ENCODE data around the gene PSMD1. TPM values are rescaled to one million over a fixed set of nuclear protein-coding genes. Genes with fewer than 3 reads are reported as not detected.
A peak's percentile ranks its signal among the peaks of the same experiment; 100 is the strongest.

PSMD1 gene
- polyA plus RNA-seq, 6 donors from 2014 or later = 36.4 to 44.5 (median 42.2) TPM

DNA sequence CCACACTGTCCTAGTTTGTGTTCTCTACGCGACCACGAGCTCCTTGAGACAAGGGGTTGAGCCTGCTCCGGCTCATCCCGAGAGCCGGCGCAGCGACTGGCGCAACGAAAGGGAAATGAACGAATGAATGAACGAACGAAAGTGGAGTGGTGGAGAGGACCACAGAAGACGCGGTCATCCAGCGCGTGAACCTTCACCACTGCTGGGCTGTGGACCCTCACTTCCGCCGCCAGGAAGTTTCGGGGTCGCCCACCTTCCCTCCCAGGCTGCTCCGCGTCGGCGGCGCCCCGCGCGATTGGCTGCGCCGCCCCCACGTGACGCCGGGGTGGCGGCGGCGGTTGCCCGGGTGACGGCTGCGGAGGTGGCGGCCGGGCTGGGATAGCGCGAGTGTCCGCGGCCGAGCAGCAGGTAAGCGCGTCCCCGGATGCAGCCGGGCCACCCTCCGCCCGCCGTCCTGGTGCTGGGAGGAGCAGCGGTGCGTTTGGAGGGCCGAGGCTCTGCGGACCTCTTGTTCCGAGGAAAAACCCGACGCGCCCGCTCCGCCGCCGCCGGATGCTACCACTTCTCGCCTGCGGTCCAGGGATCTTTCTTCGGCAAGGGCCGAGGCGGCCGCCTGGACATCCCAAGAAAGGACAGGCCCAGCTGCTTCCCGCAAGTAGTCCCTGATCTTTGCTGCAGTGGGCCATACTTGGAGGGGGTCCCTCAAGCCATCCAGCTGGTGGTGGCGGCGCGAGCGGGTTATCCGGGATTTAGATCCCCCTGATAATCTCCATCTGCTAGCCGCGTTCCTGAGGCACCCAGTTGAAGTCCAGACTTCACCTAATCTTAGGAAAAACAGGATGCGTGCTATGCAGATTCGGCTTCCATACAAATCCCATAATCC lies 141.9 kb downstream of the PSMD1 start, which contains the start of gene ARMC9:
ARMC9 (plus strand) TSS at position 341 of the 883 bp plus-strand sequence. CDS start 7,608 bp downstream, outside the sequence.
- ATAC-seq (ENCODE audit: low read depth in 2 of 2) (peak; percentile 98), DNase-seq (peak; percentile 75)
- Mint-ChIP-seq H3K27ac (peak within 1 kb of the TSS; percentile 49 to 93 (median 68)), H3K36me3 (no peaks in the 10 kb centered on the region), H3K4me1 (peaks cover 0 to 19% (median 6%) of the 10 kb centered on the region in 3 donors), H3K27me3 (peaks cover 0 to 19% (median 6%) of the 10 kb centered on the region in 3 donors), H3K9me3 (no peaks in the 10 kb centered on the region), H3K4me3 (peak within 1 kb of the TSS; percentile 89 to 96 (median 92))

DNA sequence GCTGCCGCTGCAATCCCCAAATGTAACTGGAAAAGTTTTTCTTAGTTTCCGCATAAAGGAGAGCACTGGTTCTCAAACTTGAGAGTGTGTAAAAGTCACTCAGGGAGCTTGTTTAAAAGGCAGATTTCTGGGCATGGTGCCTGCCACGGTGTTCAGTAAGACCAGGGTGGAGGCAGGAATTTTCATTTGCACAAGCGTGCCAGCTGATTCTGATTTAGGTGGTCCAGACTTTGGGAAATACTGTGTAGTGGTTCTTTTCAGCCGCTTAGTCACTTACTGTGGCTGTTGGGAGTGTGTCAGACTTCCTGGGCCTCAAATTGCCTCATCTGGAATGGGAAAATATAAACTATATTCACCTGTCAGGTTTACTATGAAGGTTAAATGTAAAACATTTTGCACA lies 142.6 kb downstream of the PSMD1 start:
- DNase-seq = no peak
- no peaks in the 10 kb centered on the region for H3K9me3 Mint-ChIP-seq
- ATAC-seq (ENCODE audit: low read depth in 2 of 2) = no peak
- peaks cover 0 to 13% (median 6%) of the 10 kb centered on the region in 3 donors for H3K27me3 Mint-ChIP-seq
- peak overlapping the region; percentile 87 to 93 (median 92) for H3K4me3 Mint-ChIP-seq
- peaks cover 0 to 19% (median 6%) of the 10 kb centered on the region in 3 donors for H3K4me1 Mint-ChIP-seq
- H3K27ac Mint-ChIP-seq = peak overlapping the region in 4 of 6 donors; percentile 31 to 93 (median 54)
- no peaks in the 10 kb centered on the region for H3K36me3 Mint-ChIP-seq

DNA sequence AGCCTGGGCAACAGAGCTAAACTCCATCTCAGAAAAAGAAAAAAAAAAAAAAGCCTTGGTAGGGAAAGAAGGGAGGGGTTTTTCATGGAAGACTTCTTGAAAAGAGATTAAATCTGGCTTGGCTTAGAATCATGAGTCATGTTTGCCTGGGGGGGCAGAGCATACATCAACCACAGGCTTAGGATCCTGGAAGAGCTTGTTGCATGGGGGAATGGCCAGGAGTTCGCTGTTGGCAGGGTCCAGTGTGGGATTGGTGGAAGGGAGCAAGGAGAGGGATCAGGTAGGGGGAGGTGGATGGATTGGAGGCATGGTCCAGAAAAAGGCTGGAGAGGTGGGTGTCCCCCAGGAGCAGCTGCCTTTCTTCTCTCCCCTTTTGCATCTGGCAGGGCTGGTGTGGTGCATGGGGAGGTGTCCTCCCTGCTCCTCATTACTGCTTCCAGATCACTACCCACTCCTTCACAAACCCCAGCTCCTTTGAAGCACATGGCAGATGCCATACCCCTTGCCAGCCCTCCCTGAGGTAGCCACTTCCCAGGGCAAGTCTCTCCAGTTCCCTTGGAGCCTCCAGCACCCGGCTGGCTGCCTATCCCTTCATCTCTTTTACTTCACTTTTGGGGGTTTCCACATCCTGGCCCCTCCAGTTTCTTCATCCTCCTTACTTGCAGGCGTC lies 144.3 kb downstream of the PSMD1 start:
- DNase-seq = no peak
- Mint-ChIP-seq H3K27ac (no peak overlapping the region), H3K27me3 (peaks cover 0 to 6% (median under 1%) of the 10 kb centered on the region in 3 donors), H3K4me1 (peaks cover 0 to 19% (median 6%) of the 10 kb centered on the region in 3 donors), H3K9me3 (no peaks in the 10 kb centered on the region), H3K36me3 (no peaks in the 10 kb centered on the region), H3K4me3 (peak overlapping the region in 3 of 8 donors; percentile 4 to 68 (median 57))
- no peak for ATAC-seq (ENCODE audit: low read depth in 2 of 2)

DNA sequence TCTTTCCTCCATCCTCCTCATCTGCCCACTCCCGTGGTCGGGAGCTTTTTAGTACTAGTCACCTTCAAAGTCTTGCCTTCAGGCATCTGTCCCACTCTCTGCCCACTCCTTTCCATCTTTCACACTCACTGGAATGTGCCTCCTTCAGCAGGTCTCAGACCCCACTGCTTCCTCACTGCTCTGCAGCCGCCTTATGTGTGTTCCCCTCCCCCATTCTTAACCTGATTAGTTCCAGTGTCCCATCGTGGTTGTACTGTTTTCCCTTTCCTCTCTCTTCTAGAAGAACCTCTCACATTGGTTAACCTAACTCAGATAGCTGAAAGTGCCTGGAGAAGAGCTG lies 144.8 kb downstream of the PSMD1 start:
- H3K9me3 Mint-ChIP-seq = no peaks in the 10 kb centered on the region
- peaks cover 0 to 6% (median 0%) of the 10 kb centered on the region in 3 donors for H3K27me3 Mint-ChIP-seq
- ATAC-seq (ENCODE audit: low read depth in 2 of 2) (no peak), DNase-seq (no peak)
- H3K4me3 Mint-ChIP-seq = peak overlapping the region in 3 of 8 donors; percentile 2 to 68 (median 57)
- peaks cover 0 to 19% (median 6%) of the 10 kb centered on the region in 3 donors for H3K4me1 Mint-ChIP-seq
- H3K27ac Mint-ChIP-seq = no peak overlapping the region
- H3K36me3 Mint-ChIP-seq = no peaks in the 10 kb centered on the region

DNA sequence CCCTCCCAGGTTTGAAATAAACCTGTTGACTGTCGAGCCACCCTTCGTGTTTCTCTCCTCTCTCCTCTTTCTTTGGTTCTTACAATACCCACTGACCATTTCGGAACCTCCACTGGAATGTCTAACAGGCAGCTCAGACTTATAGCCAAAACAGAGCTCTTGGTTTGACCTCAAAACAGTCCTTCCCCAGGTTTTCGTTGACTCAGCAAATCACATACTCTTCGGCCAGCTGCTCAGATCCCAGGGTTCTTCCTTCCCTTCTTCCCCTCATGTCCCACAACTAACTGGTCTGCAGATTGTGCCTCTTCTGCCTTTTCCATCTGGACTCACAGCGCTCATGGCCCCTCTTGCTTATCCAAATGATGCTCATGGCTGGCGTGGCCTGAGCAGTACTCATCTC lies 146.4 kb downstream of the PSMD1 start:
- Mint-ChIP-seq H3K4me1 (peaks cover 0 to 13% (median 6%) of the 10 kb centered on the region in 3 donors), H3K27ac (peak overlapping the region in 1 of 6 donors; percentile 66), H3K36me3 (no peaks in the 10 kb centered on the region), H3K4me3 (peak overlapping the region in 1 of 8 donors; percentile 81), H3K27me3 (peaks cover 0 to 6% (median 0%) of the 10 kb centered on the region in 3 donors), H3K9me3 (no peaks in the 10 kb centered on the region)
- ATAC-seq (ENCODE audit: low read depth in 2 of 2) (no peak), DNase-seq (no peak)

DNA sequence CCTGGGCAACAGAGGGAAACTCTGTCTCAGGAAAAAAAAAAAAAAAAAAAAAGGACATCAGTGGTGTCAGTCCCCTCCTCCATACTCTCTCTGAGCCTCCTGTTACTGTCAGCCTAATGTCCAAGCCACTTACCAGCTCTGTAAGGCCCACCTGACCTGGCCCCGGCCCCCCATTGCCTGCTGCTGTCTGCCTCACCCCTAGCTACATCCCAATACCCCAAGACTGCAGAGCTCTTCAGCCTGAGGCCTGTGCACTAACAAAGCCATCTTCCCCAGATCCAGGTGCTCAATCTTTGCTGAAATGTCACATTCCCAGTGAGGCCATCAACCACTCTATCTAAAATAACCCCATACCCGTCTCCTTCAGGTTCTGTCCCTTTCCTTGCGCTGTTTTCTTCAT lies 147.5 kb downstream of the PSMD1 start:
- ATAC-seq (ENCODE audit: low read depth in 2 of 2) (no peak), DNase-seq (no peak)
- no peaks in the 10 kb centered on the region for H3K36me3 Mint-ChIP-seq
- H3K27me3 Mint-ChIP-seq = peaks cover 0 to 6% (median 0%) of the 10 kb centered on the region in 3 donors
- H3K4me1 Mint-ChIP-seq = peaks cover 0 to 9% (median under 1%) of the 10 kb centered on the region in 3 donors
- H3K4me3 Mint-ChIP-seq = no peak overlapping the region
- no peaks in the 10 kb centered on the region for H3K9me3 Mint-ChIP-seq
- peak overlapping the region in 1 of 6 donors; percentile 52 for H3K27ac Mint-ChIP-seq

DNA sequence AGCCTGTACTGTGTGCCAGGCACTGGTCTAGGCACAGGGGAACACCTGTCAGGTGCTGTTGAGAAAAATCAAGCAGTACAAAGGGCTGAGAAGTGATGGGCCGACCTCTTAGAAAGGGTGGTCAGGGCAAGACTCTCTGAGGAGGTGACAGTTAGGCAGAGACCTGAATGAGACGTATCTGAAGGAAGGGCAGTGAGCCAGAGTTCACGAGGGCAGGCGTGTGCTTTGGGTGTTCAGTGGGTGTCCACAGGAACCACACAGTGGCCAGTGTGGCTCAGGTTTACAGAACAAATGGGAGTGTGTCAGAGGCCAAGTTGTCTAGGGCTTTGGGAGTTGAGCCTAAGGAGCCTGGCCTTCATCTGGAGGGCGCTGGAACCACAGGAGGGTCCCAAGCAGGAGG lies 147.9 kb downstream of the PSMD1 start:
- Mint-ChIP-seq H3K9me3 (no peaks in the 10 kb centered on the region), H3K27ac (no peak overlapping the region), H3K36me3 (no peaks in the 10 kb centered on the region), H3K27me3 (peaks cover 0 to 6% (median 0%) of the 10 kb centered on the region in 3 donors), H3K4me1 (peaks cover 0 to 6% (median 0%) of the 10 kb centered on the region in 3 donors), H3K4me3 (no peak overlapping the region)
- DNase-seq (no peak), ATAC-seq (ENCODE audit: low read depth in 2 of 2) (no peak)

DNA sequence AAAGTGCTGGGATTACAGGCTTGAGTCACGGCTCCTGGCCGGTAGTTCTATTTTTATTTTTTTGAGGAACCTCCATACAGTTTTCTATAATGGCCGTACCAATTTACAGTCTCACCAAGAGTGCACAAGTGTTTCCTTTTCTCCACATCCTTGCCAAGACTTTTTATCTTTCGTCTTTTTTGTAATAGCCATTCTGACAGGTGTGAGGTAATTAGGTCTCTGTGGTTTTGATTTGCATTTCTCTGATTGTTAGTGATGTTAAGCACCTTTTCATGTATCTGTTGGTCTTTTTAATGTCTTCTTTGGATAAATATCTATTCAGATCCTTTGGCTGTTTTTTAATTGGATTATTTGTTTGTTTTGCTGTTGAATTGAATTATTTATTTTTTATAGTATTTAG lies 151.1 kb downstream of the PSMD1 start:
- Mint-ChIP-seq H3K9me3 (no peaks in the 10 kb centered on the region), H3K36me3 (no peaks in the 10 kb centered on the region), H3K4me3 (no peak overlapping the region), H3K27ac (no peak overlapping the region), H3K4me1 (no peaks in the 10 kb centered on the region), H3K27me3 (no peaks in the 10 kb centered on the region)
- no peak for ATAC-seq (ENCODE audit: low read depth in 2 of 2)
- DNase-seq = no peak

DNA sequence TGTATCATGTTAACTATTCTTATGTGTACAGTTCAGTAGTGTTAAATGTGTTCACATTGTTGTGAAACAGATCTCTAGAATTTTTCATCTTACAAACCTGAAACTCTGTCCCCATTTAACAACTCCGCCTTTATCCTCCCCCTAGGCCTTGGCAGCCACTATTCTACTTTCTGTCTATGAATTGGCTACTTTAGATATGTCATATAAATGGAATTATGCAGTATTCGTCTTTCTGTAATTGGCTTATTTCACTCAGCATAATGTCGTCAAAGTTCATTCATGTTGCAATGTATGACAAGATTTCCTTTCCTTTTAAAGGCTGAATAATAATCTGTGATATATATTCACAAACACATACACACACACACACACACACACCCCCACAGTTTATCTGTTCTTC lies 154.1 kb downstream of the PSMD1 start:
- H3K4me3 Mint-ChIP-seq = no peak overlapping the region
- no peaks in the 10 kb centered on the region for H3K4me1 Mint-ChIP-seq
- H3K27me3 Mint-ChIP-seq = no peaks in the 10 kb centered on the region
- H3K9me3 Mint-ChIP-seq = no peaks in the 10 kb centered on the region
- H3K27ac Mint-ChIP-seq = no peak overlapping the region
- no peaks in the 10 kb centered on the region for H3K36me3 Mint-ChIP-seq
- ATAC-seq (ENCODE audit: low read depth in 2 of 2) = no peak
- no peak for DNase-seq

DNA sequence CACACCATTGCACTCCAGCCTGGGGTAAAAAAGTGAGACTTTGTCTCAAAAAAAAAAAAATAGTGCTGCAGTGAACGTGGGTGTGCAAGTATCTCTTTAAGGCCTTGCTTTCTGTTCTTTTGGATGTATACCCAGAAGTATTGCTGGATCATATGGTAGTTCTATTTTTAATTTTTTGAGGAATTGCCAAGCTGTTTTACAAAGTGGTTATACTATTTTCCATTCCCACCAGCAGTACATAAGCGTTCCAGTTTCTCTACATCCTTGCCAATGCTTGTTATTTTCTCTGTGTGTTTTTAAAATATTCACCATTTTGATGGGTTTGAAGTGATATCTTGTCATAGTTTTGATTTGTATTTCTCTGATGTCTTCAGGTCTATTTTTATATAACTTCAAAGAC lies 154.8 kb downstream of the PSMD1 start:
- H3K27me3 Mint-ChIP-seq = no peaks in the 10 kb centered on the region
- H3K9me3 Mint-ChIP-seq = no peaks in the 10 kb centered on the region
- DNase-seq (no peak), ATAC-seq (ENCODE audit: low read depth in 2 of 2) (no peak)
- H3K4me3 Mint-ChIP-seq = no peak overlapping the region
- no peak overlapping the region for H3K27ac Mint-ChIP-seq
- H3K4me1 Mint-ChIP-seq = no peaks in the 10 kb centered on the region
- H3K36me3 Mint-ChIP-seq = no peaks in the 10 kb centered on the region

DNA sequence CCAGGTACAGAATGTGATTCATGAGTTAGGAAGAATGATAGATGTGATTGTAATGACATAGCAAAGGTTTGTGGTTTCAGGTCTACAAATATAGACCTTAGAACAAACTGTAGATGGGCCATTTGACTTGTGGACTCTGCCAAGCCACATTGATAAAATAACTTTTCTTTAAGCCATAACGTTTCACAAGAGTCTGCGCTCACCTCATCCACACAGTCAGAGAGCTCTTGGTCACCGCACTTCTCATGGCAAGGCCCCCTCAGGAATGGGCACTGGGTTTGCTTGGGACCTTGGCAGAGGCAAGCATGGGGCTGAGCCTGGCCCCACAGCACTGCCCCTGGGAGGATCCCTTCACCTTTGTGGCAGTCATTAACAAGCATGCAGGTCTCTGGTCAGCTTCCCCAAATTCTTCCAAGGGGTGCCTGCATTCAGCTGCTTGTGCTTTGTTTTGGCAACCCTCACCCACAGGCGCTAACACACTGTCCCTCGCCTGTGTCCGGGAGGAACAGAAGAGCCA lies 155.7 kb downstream of the PSMD1 start:
- Mint-ChIP-seq H3K9me3 (no peaks in the 10 kb centered on the region), H3K36me3 (no peaks in the 10 kb centered on the region), H3K4me1 (no peaks in the 10 kb centered on the region), H3K27ac (peak overlapping the region in 2 of 6 donors; percentile 42 to 69), H3K4me3 (no peak overlapping the region), H3K27me3 (no peaks in the 10 kb centered on the region)
- ATAC-seq (ENCODE audit: low read depth in 2 of 2) (no peak), DNase-seq (no peak)

DNA sequence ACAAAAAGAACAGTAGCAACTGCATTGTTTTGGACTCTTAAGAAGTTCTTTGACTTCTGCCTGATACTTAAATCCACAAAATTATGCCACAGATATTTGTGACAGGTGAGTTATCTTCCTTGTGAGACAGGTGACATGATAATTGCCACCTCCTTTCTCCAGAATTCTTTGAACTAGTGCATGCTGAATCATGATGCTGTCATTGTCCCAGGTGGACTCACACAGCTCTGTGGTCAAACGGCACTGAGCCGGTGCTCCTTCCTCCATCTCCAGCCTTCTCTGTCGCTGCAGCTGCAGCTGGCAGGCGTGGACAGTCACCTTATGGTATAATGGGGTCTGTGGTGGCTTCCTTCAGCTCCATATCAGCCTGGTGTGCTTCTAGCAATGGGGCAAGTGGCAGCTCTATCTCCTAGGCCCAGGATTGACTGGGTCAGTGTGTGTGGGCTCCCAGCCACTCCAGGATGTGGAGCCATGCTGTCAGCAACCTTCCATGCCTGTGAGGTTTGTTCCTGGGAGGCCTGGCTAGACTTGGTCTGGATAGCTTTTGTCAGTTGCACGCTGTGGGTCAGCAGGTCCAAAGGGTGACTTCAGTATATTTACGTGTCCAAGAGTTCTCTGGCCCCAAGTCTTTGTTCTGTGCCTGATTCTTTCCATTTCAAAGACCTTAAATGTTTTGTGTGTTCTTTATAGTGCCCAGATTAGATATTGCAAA lies 157.4 kb downstream of the PSMD1 start:
- Mint-ChIP-seq H3K27ac (peak overlapping the region in 1 of 6 donors; percentile 51), H3K4me3 (no peak overlapping the region), H3K36me3 (no peaks in the 10 kb centered on the region), H3K27me3 (no peaks in the 10 kb centered on the region), H3K4me1 (no peaks in the 10 kb centered on the region), H3K9me3 (no peaks in the 10 kb centered on the region)
- no peak for DNase-seq
- no peak for ATAC-seq (ENCODE audit: low read depth in 2 of 2)

DNA sequence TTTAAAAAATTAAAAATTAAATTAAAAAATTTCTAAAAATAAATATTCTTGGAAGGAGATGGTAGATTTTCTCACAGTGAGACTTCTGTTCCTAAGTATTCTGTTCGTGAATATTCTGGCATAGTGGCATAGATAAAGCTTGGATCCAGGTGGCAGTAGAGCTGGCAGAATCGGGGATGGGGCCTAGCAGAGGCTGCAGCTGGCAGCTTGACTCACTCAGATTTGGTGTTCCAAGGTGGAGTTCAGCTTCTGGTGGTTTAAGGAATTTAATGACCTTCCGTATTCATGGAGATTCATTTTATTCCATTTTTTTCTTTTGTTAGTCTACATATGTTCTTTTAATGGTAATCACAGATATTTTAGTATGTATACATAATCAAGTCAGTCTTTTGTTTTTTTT lies 161.7 kb downstream of the PSMD1 start:
- Mint-ChIP-seq H3K9me3 (no peaks in the 10 kb centered on the region), H3K36me3 (no peaks in the 10 kb centered on the region), H3K27ac (no peak overlapping the region), H3K4me3 (no peak overlapping the region), H3K4me1 (no peaks in the 10 kb centered on the region), H3K27me3 (no peaks in the 10 kb centered on the region)
- no peak for ATAC-seq (ENCODE audit: low read depth in 2 of 2)
- DNase-seq = no peak
